GM21619 (cell line): ENCODE data around the gene NTPCR.

Experiments
- ATAC-seq: cut with Tn5 transposase; IDR thresholded peaks from one replicate; pipeline ENCODE4 v1.9.1; 2021; ENCODE audit not compliant: unreplicated experiment

NTPCR gene

GRCh38 chr1:233005703-233006102, 55.3 kb downstream of the NTPCR start:
- no peak for ATAC-seq

GRCh38 chr1:233006108-233006507, 55.7 kb downstream of the NTPCR start:
- ATAC-seq: no peak

- no peak for ATAC-seq
Measured at GRCh38 chr1:233006541-233006973, 56.1 kb downstream of the NTPCR start.

GRCh38 chr1:233010146-233010545, 59.7 kb downstream of the NTPCR start:
- ATAC-seq: no peak

DNA sequence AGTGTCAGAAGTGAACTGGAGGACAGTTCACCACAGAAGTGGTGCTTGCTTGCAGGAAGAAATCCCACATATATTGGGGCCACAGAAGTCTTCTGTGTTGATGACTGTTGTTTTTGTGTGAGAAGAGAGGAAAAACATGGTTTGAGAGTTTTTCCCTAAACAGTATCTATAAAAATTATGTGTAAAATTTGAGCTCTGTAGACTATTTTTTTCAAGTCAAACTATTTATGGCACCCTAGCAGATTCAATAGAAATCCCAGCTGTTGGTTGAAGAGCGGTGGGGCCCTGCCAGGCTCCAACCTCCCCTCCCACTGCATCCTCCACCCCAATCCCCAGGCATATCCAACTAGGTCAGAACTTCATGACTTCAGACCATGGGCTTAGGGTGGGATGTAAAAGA, 61.6 kb downstream of the NTPCR start:
- ATAC-seq: no peak

GRCh38 chr1:233015965-233016364, 65.6 kb downstream of the NTPCR start:
- ATAC-seq: no peak

DNA sequence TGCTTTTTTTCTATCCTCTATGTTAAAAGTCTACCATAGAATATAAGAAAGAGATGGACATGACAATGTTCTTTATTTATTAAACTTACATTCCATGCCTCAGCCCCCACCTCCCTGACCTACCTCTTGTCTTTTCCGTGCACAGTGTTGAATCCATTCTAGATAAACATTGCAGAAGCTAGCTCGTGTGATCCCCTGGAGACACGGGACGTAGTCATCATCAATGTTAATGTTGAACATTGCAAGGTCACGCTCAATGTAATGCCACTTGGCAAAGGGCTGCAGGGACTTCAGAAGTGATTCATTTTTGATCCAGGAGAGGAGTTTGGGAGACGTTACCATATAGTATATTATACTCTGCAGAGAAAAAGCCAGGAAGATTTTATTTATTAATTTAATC, 66.4 kb downstream of the NTPCR start:
- ATAC-seq: no peak

GRCh38 chr1:233019083-233019482, 68.7 kb downstream of the NTPCR start:
- ATAC-seq: no peak

GRCh38 chr1:233019778-233020325, 69.4 kb downstream of the NTPCR start:
- ATAC-seq: no peak

DNA sequence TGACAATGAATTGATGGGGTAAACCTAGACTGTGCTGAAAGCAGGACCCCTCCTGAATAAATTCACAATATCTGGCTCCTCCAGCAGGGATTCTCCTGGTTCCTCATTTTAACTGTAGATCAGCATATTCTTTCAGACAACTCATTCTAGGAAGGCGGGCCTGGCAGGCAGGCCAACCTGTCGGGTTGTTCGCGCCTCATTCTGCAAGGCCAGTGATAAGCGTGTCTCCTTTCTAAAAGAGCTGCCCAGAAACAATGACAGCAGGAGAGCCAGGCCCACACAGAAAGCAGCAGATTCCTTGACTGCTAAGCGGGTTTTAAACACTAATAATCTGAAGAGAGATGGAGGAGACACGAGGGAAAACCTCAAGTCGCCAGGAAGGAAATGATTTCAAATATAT, 70.0 kb downstream of the NTPCR start:
- ATAC-seq: no peak

- no peak for ATAC-seq
Measured at GRCh38 chr1:233022246-233022645, 71.8 kb downstream of the NTPCR start.

- no peak for ATAC-seq
Measured at GRCh38 chr1:233024199-233024598, 73.8 kb downstream of the NTPCR start.

DNA sequence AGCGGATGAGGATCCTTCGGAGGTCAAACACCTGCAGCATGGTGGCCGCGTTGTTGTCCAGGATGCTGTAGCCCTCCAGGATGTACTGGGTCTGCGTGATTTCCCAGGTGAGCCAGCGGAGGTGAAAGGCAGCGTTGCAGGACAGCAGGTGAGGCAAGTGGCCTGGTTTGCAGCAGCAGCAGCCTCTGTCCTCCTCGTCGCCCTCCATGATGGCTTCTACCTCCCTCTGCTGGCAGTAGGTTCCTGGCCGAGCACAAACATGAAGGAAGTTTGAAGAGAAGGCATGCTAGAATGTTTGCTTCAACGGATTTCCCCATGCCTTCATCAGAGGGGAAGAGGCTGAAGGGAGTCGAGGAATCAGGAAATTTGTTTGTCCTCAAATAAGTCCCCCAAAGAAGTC, 74.7 kb downstream of the NTPCR start:
- no peak for ATAC-seq

- no peak for ATAC-seq
Measured at GRCh38 chr1:233025567-233025966, 75.2 kb downstream of the NTPCR start.

DNA sequence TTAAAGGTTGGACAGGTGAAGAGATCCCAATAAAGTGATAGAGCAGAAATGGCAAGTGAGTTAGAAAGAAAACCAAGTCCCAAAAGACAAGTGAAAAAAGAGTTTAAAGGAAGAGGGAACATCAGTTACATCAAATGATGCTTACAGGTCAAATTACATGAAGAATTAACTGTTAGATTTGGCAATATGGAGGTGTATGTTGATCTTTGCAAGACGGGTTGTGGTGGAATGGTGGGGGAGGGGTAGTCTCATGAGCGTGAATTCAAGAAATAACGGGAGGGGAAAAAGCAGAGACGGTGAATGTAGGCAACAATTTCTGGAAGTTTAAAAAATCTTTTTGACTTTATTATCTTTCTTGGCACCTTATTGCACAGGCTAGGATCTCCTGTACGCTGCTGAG, 76.6 kb downstream of the NTPCR start:
- no peak for ATAC-seq

DNA sequence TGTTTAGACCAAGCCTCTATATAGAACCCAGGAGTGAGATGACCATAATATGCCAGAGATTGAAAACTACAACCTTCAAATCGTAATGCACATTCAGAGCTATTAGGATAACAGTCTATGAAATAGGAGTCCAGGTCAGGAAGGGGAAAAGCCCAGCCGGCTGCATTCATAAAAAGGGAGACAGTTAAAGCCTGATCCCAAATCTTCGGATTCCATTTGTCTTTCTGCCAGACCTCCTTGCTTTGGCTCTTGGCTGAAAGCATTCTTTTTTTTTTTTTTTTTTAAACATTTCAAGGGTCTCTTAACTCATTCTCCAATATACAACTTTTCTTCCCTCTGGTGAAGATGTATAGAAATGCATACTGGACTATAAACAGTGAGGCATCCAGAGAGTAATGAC, 81.1 kb downstream of the NTPCR start:
- ATAC-seq: no peak

DNA sequence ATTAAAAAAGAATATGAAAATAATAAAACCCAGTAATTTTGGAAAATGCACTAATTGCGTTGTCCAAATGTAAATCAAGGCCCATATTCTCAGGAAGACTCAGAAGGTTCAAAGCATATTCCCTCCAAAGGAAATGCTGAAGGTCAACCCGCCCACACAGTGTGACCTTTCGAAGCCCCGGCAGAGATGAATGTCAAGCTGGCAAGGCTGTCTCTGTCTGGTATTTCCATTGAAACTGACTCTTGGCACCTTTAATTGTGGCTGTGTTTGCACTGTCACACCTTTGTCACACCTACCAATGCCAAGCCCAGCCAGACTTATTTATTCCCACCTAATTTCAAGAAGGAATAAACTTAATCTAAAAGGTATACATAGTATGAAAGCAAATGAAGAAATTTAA, 82.5 kb downstream of the NTPCR start:
- no peak for ATAC-seq

DNA sequence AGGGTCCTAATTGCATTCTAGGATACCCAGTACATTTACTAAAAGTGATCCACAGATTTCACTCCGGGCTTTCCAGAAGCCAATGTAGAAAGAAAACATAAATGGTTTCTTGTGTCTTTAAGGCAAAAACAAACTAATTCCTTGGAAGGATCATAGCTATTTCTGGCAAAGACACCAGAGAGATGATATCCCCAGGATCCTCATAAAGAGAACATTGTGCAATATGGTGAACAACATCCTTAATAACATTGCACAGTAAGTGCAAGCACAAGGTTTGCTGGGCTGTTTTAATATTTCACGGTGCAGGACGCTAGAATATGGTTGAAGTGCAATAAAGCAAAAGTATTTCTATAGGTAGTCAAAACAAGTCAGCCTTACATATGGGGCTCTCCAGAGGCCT, 83.0 kb downstream of the NTPCR start:
- no peak for ATAC-seq
